ENCODE data around the gene FTMT. TPM values are rescaled to one million over a fixed set of nuclear protein-coding genes. Genes with fewer than 3 reads are reported as not detected.

FTMT gene
- total and polyA plus RNA-seq, 2 donors (not counting 3 experiments of a cell fraction or from before 2014, with no cell fraction given) = not detected

GRCh38 chr5:121899346-121899745 lies 47.7 kb downstream of the FTMT start:
- intact Hi-C loops (cut with micrococcal nuclease) (no loop called here), dilution Hi-C loops (cut with MboI; ENCODE audit: extremely low pct_ligation_motif_present, low sequenced_read_pairs) (no loop called here)
- DNase-seq (ENCODE audit: low read depth, low spot score) = no peak
- H3K27ac ChIP-seq (ENCODE audit: insufficient read depth, low read depth, low read length) = no peak overlapping the region
- no peaks in the 10 kb centered on the region for H3K9me3 ChIP-seq (replicated peaks; ENCODE audit: control insufficient read depth, insufficient read depth, low read length)
- H3K4me2 ChIP-seq (ENCODE audit: insufficient read depth, low read length) = no peak overlapping the region
- H3K9ac ChIP-seq (replicated peaks; ENCODE audit: extremely low read depth, insufficient read depth, low read length) = no peak overlapping the region
- H3K36me3 ChIP-seq (ENCODE audit: control insufficient read depth in 2 of 2, extremely low read depth in 1 of 2, insufficient read depth in 2 of 2, low read length in 2 of 2) = no peaks in the 10 kb centered on the region
- H3K9me1 ChIP-seq (replicated peaks; ENCODE audit: control insufficient read depth, extremely low read depth, insufficient read depth, low read length) = no peaks in the 10 kb centered on the region
- no TSS peak for BruUV-seq (replicated peaks)
- ChIA-PET CTCF (interaction anchor here (1.2 kb wide), 1 partner anchor 11 kb away, joined by 4 read pairs; no protein-coding TSS in a partner anchor), POLR2A (no interaction called here)
- no peaks in the 10 kb centered on the region for H3K4me1 ChIP-seq (ENCODE audit: control insufficient read depth, extremely low read depth, insufficient read depth, low read length)
- no peaks in the 10 kb centered on the region for H4K20me1 ChIP-seq (replicated peaks; ENCODE audit: control insufficient read depth, extremely low read depth, insufficient read depth, low read length)
- H2AFZ ChIP-seq (ENCODE audit: low read depth, low read length) = no peak overlapping the region
- TF ChIP-seq GATA2 (IDR thresholded peaks at IDR 0.05; ENCODE audit: insufficient read depth, insufficient read length, low read depth, low read length) = no peak
- TF ChIP-seq MYC (IDR thresholded peaks at IDR 0.05; ENCODE audit: low read depth, low read length) = no peak
- no peak for TF ChIP-seq JUN (IDR thresholded peaks at IDR 0.05; ENCODE audit: borderline replicate concordance, insufficient read depth, insufficient read length, low read depth)
- no peak for TF ChIP-seq POLR2A (IDR thresholded peaks at IDR 0.05; ENCODE audit: low read depth, low read length)
- TF ChIP-seq MAX (IDR thresholded peaks at IDR 0.05; ENCODE audit: insufficient read depth, insufficient read length) = no peak
- no peak for TF ChIP-seq EZH2 (IDR thresholded peaks at IDR 0.05; ENCODE audit: borderline replicate concordance, low read depth, low read length, severe bottlenecking)
- TF ChIP-seq CTCF (IDR thresholded peaks at IDR 0.05; ENCODE audit: extremely low read depth in 1 of 2, insufficient read depth in 1 of 2, low read depth in 1 of 2, low read length in 2 of 2) = no peak
- TF ChIP-seq FOS (IDR thresholded peaks at IDR 0.05; ENCODE audit: borderline replicate concordance, insufficient read depth, low read length) = no peak
- FAIRE-seq = no peak
- no peaks in the 10 kb centered on the region for H3K79me2 ChIP-seq (ENCODE audit: control insufficient read depth, insufficient read depth, low read length)
- H3K4me3 ChIP-seq (replicated peaks in 1 of 3; ENCODE audit: insufficient read depth in 1 of 3, low read depth in 1 of 3, low read length in 3 of 3) = no peak overlapping the region
- H3K27me3 ChIP-seq (ENCODE audit: control insufficient read depth in 2 of 2, insufficient read depth in 2 of 2, low read length in 2 of 2) = no peaks in the 10 kb centered on the region

Other genes with a start within 250 kb of the FTMT start
- 14.4 and 14.7 TPM in 2 replicates for gene SRFBP1, start 110.1 kb downstream of the FTMT start, total RNA-seq
- gene SRFBP1, start 110.1 kb downstream of the FTMT start, polyA plus RNA-seq = 0.99 and 1.4 TPM in 2 replicates
- 69.7 and 79.1 TPM in 2 replicates for gene LOX, start 226.4 kb downstream of the FTMT start, total RNA-seq
- gene LOX, start 226.4 kb downstream of the FTMT start, polyA plus RNA-seq = 39.0 and 43.5 TPM in 2 replicates

Measured in endothelial cell of umbilical vein (primary cell).